ENCODE results near the gene CRIM1. TPM values are rescaled to one million over a fixed set of nuclear protein-coding genes. Genes with fewer than 3 reads are reported as not detected.

The CRIM1 gene
- total and polyA plus RNA-seq, 2 of the 8 experiments (the other 6 are each of a cell fraction or from before 2014, with no cell fraction given), result 9.4 to 28.4 TPM

DNA sequence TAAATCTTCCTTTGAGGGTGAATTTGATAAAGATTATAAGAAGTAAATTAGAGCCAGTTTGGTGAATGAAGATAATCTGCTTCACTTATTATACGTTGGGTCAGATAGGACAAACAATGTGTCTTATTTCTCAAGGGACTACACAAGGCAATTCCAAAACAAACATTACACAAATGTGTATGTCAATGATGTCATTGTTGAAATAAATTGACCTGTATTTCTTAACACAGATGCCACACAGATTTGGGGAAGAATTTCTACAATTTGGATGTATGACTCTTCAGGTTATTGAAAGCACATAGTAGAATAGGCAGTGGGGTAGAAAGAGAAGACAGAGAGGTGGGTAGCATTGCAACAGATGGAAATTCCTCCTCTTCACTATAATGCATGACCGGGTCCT, 6.9 kb upstream of the CRIM1 start:
- H2BK120ac ChIP-seq (replicated peaks; ENCODE audit: low read depth, low read length), result no peak overlapping the region
- CTCF ChIA-PET (ENCODE audit: partially characterized antibody), result interaction anchor here (0.6 to 7.8 kb wide), 4 partner anchors 12 to 185 kb away, joined by 3 to 99 read pairs (median 4); no protein-coding TSS in a partner anchor
- H2BK15ac ChIP-seq (ENCODE audit: low read length), result no peak overlapping the region
- no peak overlapping the region for H3K27ac ChIP-seq (ENCODE audit: low read depth, low read length)
- H3K9me3 ChIP-seq (ENCODE audit: insufficient read depth in 2 of 2, low read depth in 1 of 2, low read length in 1 of 2), result no peaks in the 10 kb centered on the region
- no peaks in the 10 kb centered on the region for H3K79me2 ChIP-seq (ENCODE audit: control insufficient read depth in 1 of 2, insufficient read depth in 2 of 2, low read length in 2 of 2)
- H4K91ac ChIP-seq (replicated peaks; ENCODE audit: insufficient read length, low read length), result no peak overlapping the region
- POLR2A ChIA-PET (ENCODE audit: partially characterized antibody), result no interaction called here
- no peaks in the 10 kb centered on the region for H4K20me1 ChIP-seq (replicated peaks in 1 of 2; ENCODE audit: control insufficient read depth in 1 of 2, insufficient read depth in 2 of 2, low read length in 2 of 2)
- H3K27me3 ChIP-seq (replicated peaks in 1 of 4; ENCODE audit: control insufficient read depth in 3 of 4, extremely low read depth in 1 of 4, insufficient read depth in 3 of 4, low read length in 3 of 4), result no peaks in the 10 kb centered on the region
- no peak overlapping the region for H3K56ac ChIP-seq (replicated peaks; ENCODE audit: insufficient read length, low read depth, low read length)
- WGBS, 2 experiments (ENCODE audit: extremely low coverage in 1 of 2, insufficient coverage in 1 of 2, insufficient read length in 1 of 2, insufficient replicate concordance in 2 of 2, low coverage in 1 of 2, low lambda C conversion rate in 2 of 2, missing lambda C conversion rate in 1 of 2), result 93% methylated on average over 2 of the region's 2 CpGs; no CpG with 5 or more reads in 1 of the 2 experiments
- no peak overlapping the region for H3K18ac ChIP-seq (ENCODE audit: extremely low read depth, low read length)
- H3K36me3 ChIP-seq (ENCODE audit: control insufficient read depth in 2 of 4, insufficient read depth in 4 of 4, low read length in 3 of 4), result no peaks in the 10 kb centered on the region
- no peak overlapping the region for H2BK12ac ChIP-seq (ENCODE audit: low read depth, low read length)
- no peak overlapping the region for H2AFZ ChIP-seq (ENCODE audit: low read length)
- no peak for DNase-seq (ENCODE audit: low read depth in 1 of 2, low spot score in 2 of 2)
- H3K23ac ChIP-seq (ENCODE audit: insufficient read length), result no peak overlapping the region
- no peak for FAIRE-seq
- no peak overlapping the region for H3K4me2 ChIP-seq (ENCODE audit: insufficient read depth in 1 of 2, low read depth in 2 of 2, low read length in 2 of 2)
- no peak overlapping the region for H3K4me3 ChIP-seq (ENCODE audit: extremely low read depth in 1 of 4, insufficient read depth in 2 of 4, low read depth in 3 of 4, low read length in 4 of 4)
- H3K23me2 ChIP-seq (ENCODE audit: low read depth, low read length), result no peaks in the 10 kb centered on the region
- no peak overlapping the region for H3K9ac ChIP-seq (replicated peaks in 1 of 4; ENCODE audit: extremely low read depth in 1 of 4, low read depth in 3 of 4, low read length in 3 of 4)
- H3K14ac ChIP-seq (ENCODE audit: insufficient read length), result no peak overlapping the region
- H4K8ac ChIP-seq (ENCODE audit: extremely low read depth, insufficient read depth, low read length), result no peak overlapping the region
- no peak overlapping the region for H2AK5ac ChIP-seq (ENCODE audit: low read depth, low read length)
- no peak overlapping the region for H2BK5ac ChIP-seq (ENCODE audit: low read depth, low read length)
- no peaks in the 10 kb centered on the region for H3K79me1 ChIP-seq (ENCODE audit: low read depth, low read length)
- H2BK20ac ChIP-seq (ENCODE audit: low read length), result no peak overlapping the region
- H3K4me1 ChIP-seq (replicated peaks in 1 of 4; ENCODE audit: control insufficient read depth in 3 of 4, insufficient read depth in 4 of 4, low read length in 3 of 4), result peaks cover 0 to 7% (median 0%) of the 10 kb centered on the region in 4 experiments; a peak in 3 of 7 replicates
- H3K4ac ChIP-seq (replicated peaks; ENCODE audit: insufficient read length, low read depth, low read length), result no peak overlapping the region
- H4K5ac ChIP-seq (ENCODE audit: insufficient read length, low read depth, low read length), result no peak overlapping the region
- TF ChIP-seq ASH2L (IDR thresholded peaks at IDR 0.05; ENCODE audit: low read length) (no peak), CREB1 (IDR thresholded peaks at IDR 0.05) (no peak), TEAD4 (IDR thresholded peaks at IDR 0.05; ENCODE audit: low read depth, low read length) (no peak), RXRA (IDR thresholded peaks at IDR 0.05; ENCODE audit: insufficient read depth, low read depth, low read length) (no peak), CHD1 (IDR thresholded peaks at IDR 0.05; ENCODE audit: low read depth, low read length) (no peak), SIX5 (IDR thresholded peaks at IDR 0.05; ENCODE audit: low read depth, low read length) (no peak), HDAC6 (IDR thresholded peaks at IDR 0.05; ENCODE audit: low read depth, low read length) (no peak), CEBPB (IDR thresholded peaks at IDR 0.05; ENCODE audit: low read depth, low read length) (no peak), EZH2 (IDR thresholded peaks at IDR 0.05; ENCODE audit: low read depth, low read length, severe bottlenecking) (no peak), SRF (IDR thresholded peaks at IDR 0.05; ENCODE audit: low read depth, low read length) (no peak), BACH1 (IDR thresholded peaks at IDR 0.05; ENCODE audit: low read length) (no peak), NANOG (IDR thresholded peaks at IDR 0.05; ENCODE audit: insufficient read depth, low read depth, low read length, poor library complexity, severe bottlenecking) (no peak), HDAC2 (IDR thresholded peaks at IDR 0.05; ENCODE audit: borderline replicate concordance in 1 of 2, low read depth in 2 of 2, low read length in 2 of 2) (no peak)
